IMR-90 (cell line): Measurements from ENCODE around the gene OR2V2. TPM values are rescaled to one million over a fixed set of nuclear protein-coding genes. Genes with fewer than 3 reads are reported as not detected.

Source experiments
- ATAC-seq: fragments of 200-7000 bp; cut with Tn5 transposase; 2 replicates; pipeline ENCODE4 v1.9.1; 2020; ENCODE audit warnings: low read depth, mild to moderate bottlenecking, moderate library complexity
- BruUV-seq: library from RNA; stranded (reverse); fragments of 400-500 nt; replicated peaks from 2 replicates; lab custom pipeline; 2021; lab: Mats Ljungman, UMichigan
- CTCF ChIA-PET: fragments of 300-600 bp; formaldehyde crosslinking; extraction: SDS; loops from one replicate; lab custom pipeline; 2021; ENCODE audit warnings: antibody characterized with exemption; lab: Yijun Ruan, JAX
- POLR2A ChIA-PET: fragments of 300-600 bp; sonication (Branson Sonifier 250); formaldehyde crosslinking; loops from one replicate; lab custom pipeline; 2022; ENCODE audit warnings: antibody characterized with exemption; ENCODE audit not compliant: unreplicated experiment; lab: Charles Lee
- DNase-seq: peaks from one replicate; pipeline ENCODE4 v3.0.0; 2013
- H2AFZ ChIP-seq: replicated peaks from 2 replicates; pipeline ENCODE3; 2013; ENCODE audit warnings: low read length, mild to moderate bottlenecking; ENCODE audit not compliant: poor library complexity
- H2AK5ac ChIP-seq: 2 replicates; pipeline ENCODE4 v1.6.1; 2013; ENCODE audit warnings: low read depth, low read length, inconsistent platforms
- H2AK9ac ChIP-seq: replicated peaks from 2 replicates; pipeline ENCODE3; 2013; ENCODE audit warnings: mild to moderate bottlenecking, low read depth, low read length, moderate library complexity; ENCODE audit not compliant: poor library complexity
- H2BK120ac ChIP-seq: 2 replicates; pipeline ENCODE4 v1.6.1; 2013; ENCODE audit warnings: low read depth, low read length, inconsistent platforms
- H2BK15ac ChIP-seq: 3 replicates; pipeline ENCODE4 v1.6.1; 2013; ENCODE audit warnings: low read depth, low read length, inconsistent platforms
- H2BK20ac ChIP-seq: 2 replicates; pipeline ENCODE4 v1.6.1; 2013; ENCODE audit warnings: low read depth, mild to moderate bottlenecking, inconsistent platforms, low read length, moderate library complexity
- H2BK5ac ChIP-seq: 2 replicates; pipeline ENCODE4 v1.6.1; 2013; ENCODE audit warnings: mild to moderate bottlenecking, low read depth, low read length, inconsistent platforms; ENCODE audit not compliant: poor library complexity, severe bottlenecking
- H3K14ac ChIP-seq: replicated peaks from 2 replicates; pipeline ENCODE4 v1.6.1; 2013; ENCODE audit warnings: low read depth, low read length, inconsistent platforms
- H3K18ac ChIP-seq: 2 replicates; pipeline ENCODE4 v1.6.1; 2013; ENCODE audit warnings: low read depth, low read length, control low read depth
- H3K23ac ChIP-seq: 2 replicates; pipeline ENCODE4 v1.6.1; 2013; ENCODE audit warnings: low read depth, low read length, inconsistent platforms
- H3K27ac ChIP-seq: 2 replicates; pipeline ENCODE4 v1.5.1; 2013; ENCODE audit warnings: mild to moderate bottlenecking, control low read depth, low read length; ENCODE audit not compliant: insufficient read depth
- H3K27me3 ChIP-seq: 2 replicates; pipeline ENCODE4 v1.6.1; 2013; ENCODE audit warnings: low read length; ENCODE audit not compliant: control insufficient read depth, insufficient read depth
- H3K36me3 ChIP-seq: 2 replicates; pipeline ENCODE4 v1.6.1; 2013; ENCODE audit warnings: low read length, mixed read lengths; ENCODE audit not compliant: control insufficient read depth, insufficient read depth
- H3K4ac ChIP-seq: 2 replicates; pipeline ENCODE4 v1.6.1; 2013; ENCODE audit warnings: low read depth, low read length, inconsistent platforms
- H3K4me1 ChIP-seq: 2 replicates; pipeline ENCODE4 v1.6.1; 2013; ENCODE audit warnings: low read length, mixed read lengths; ENCODE audit not compliant: control insufficient read depth, insufficient read depth
- H3K4me2 ChIP-seq: 2 replicates; pipeline ENCODE4 v1.6.1; 2013; ENCODE audit warnings: low read depth, mild to moderate bottlenecking, control low read depth, low read length, moderate library complexity
- H3K4me3 ChIP-seq: 2 replicates; pipeline ENCODE4 v1.5.1; 2013; ENCODE audit warnings: low read depth, mild to moderate bottlenecking, control low read depth, low read length, moderate library complexity; ENCODE audit not compliant: insufficient read depth
- H3K56ac ChIP-seq: 2 replicates; pipeline ENCODE4 v1.6.1; 2013; ENCODE audit warnings: low read length, inconsistent platforms; ENCODE audit not compliant: insufficient read depth; ENCODE audit errors: extremely low read depth
- H3K79me1 ChIP-seq, 2 experiments: 2 replicates each; pipeline ENCODE4 v1.6.1; 2013; ENCODE audit warnings: low read length in 2 of 2, inconsistent platforms in 1 of 2, low read depth in 1 of 2
- H3K9ac ChIP-seq: 2 replicates; pipeline ENCODE4 v1.6.1; 2013; ENCODE audit warnings: low read depth, low read length, control low read depth
- H3K9me1 ChIP-seq: 2 replicates; pipeline ENCODE4 v1.6.1; 2013; ENCODE audit warnings: low read length, inconsistent platforms; ENCODE audit not compliant: insufficient read depth
- H3K9me3 ChIP-seq: 2 replicates; pipeline ENCODE4 v1.6.1; 2013; ENCODE audit warnings: low read length; ENCODE audit not compliant: control insufficient read depth, insufficient read depth
- H4K20me1 ChIP-seq: 2 replicates; pipeline ENCODE4 v1.6.1; 2013; ENCODE audit warnings: low read length, inconsistent platforms; ENCODE audit not compliant: insufficient read depth
- H4K5ac ChIP-seq: 2 replicates; pipeline ENCODE4 v1.6.1; 2013; ENCODE audit warnings: mild to moderate bottlenecking, low read depth, low read length, control low read depth
- H4K8ac ChIP-seq, 2 experiments: 2 replicates each; pipeline ENCODE4 v1.6.1; 2013; ENCODE audit warnings: low read depth in 2 of 2, low read length in 2 of 2, control low read depth in 1 of 2, inconsistent platforms in 1 of 2
- H4K91ac ChIP-seq: 2 replicates; pipeline ENCODE4 v1.6.1; 2013; ENCODE audit warnings: low read depth, low read length, inconsistent platforms; ENCODE audit not compliant: insufficient read depth
- BHLHE40 ChIP-seq: fragments of 150-350 bp; IDR thresholded peaks from 2 replicates; pipeline ENCODE4 v1.6.1; 2016; ENCODE audit warnings: mild to moderate bottlenecking, low read depth, low read length
- CEBPB ChIP-seq: IDR thresholded peaks from 2 replicates; pipeline ENCODE4 v1.6.1; 2012; ENCODE audit warnings: low read depth, low read length, improper control_type of control experiment
- CHD1 ChIP-seq: IDR thresholded peaks from 2 replicates; pipeline ENCODE4 v1.6.1; 2012; ENCODE audit warnings: low read depth, low read length, improper control_type of control experiment
- FOS ChIP-seq: fragments of 150-350 bp; IDR thresholded peaks from 2 replicates; pipeline ENCODE4 v1.6.1; 2016; ENCODE audit warnings: low read depth, low read length
- MAFK ChIP-seq: IDR thresholded peaks from 2 replicates; pipeline ENCODE4 v1.6.1; 2012; ENCODE audit warnings: low read depth, low read length, improper control_type of control experiment
- MAZ ChIP-seq: IDR thresholded peaks from 2 replicates; pipeline ENCODE4 v1.6.1; 2012; ENCODE audit warnings: low read depth, mild to moderate bottlenecking, low read length, improper control_type of control experiment, moderate library complexity, borderline replicate concordance
- MXI1 ChIP-seq: IDR thresholded peaks from 2 replicates; pipeline ENCODE4 v1.6.1; 2012; ENCODE audit warnings: low read depth, mild to moderate bottlenecking, low read length, moderate library complexity, borderline replicate concordance
- NFE2L2 ChIP-seq: fragments of 150-350 bp; IDR thresholded peaks from 2 replicates; pipeline ENCODE4 v1.6.1; 2016; ENCODE audit warnings: low read depth, mild to moderate bottlenecking, low read length
- RAD21 ChIP-seq: IDR thresholded peaks from 2 replicates; pipeline ENCODE4 v1.6.1; 2012; ENCODE audit warnings: low read length, improper control_type of control experiment
- RCOR1 ChIP-seq: IDR thresholded peaks from 2 replicates; pipeline ENCODE4 v1.6.1; 2012; ENCODE audit warnings: mild to moderate bottlenecking, low read length, improper control_type of control experiment; ENCODE audit not compliant: insufficient replicate concordance
- SMC3 ChIP-seq: fragments of 150-350 bp; IDR thresholded peaks from 2 replicates; pipeline ENCODE4 v1.6.1; 2016; ENCODE audit warnings: low read depth, mild to moderate bottlenecking, antibody characterized with exemption, low read length, moderate library complexity
- WGBS, 2 experiments: methylation state at CpG; one replicate each; pipeline versions ENCODE4 v1.1.5 to v1.1.7; 2013; ENCODE audit warnings: missing lambda C conversion rate in 2 of 2; ENCODE audit not compliant: insufficient read length in 1 of 2; ENCODE audit errors: extremely low coverage in 2 of 2; 5-methylcytosine and 5-hydroxymethylcytosine counted together
- dilution Hi-C: fragments of 300-500 bp; cut with HindIII; formaldehyde crosslinking; loops from one replicate; pipeline ENCODE4 v1.14.3; 2018; ENCODE audit warnings: low sequenced_read_pairs; ENCODE audit not compliant: unreplicated experiment
- in situ Hi-C: fragments of 300-500 bp; cut with MboI; formaldehyde crosslinking; loops from 3 replicates; pipeline ENCODE4 v1.14.3; 2019; ENCODE audit warnings: low sequenced_read_pairs, inconsistent platforms, mixed read lengths
- intact Hi-C: fragments of 100-400 bp; cut with micrococcal nuclease; formaldehyde crosslinking; loops from 2 replicates; pipeline ENCODE4 v1.10.0; 2022
- polyA plus RNA-seq, 3 experiments: library from polyadenylated mRNA; depleted of rRNA; stranded (reverse); fragments of >200 nt; gene quantifications; 2 replicates each; pipeline ENCODE4 v1.2.3, GENCODE V29; 2012; ENCODE audit warnings: low replicate concordance in 1 of 3
- total RNA-seq: library from RNA; depleted of rRNA; stranded (reverse); fragments of >200 nt; gene quantifications from 2 replicates; pipeline ENCODE4 v1.2.3, GENCODE V29; 2012
- TF ChIP-seq, protein P1 (sequence below): conservative IDR thresholded peaks from 2 replicates; pipeline ENCODE4 v1.5.1; 2012; ENCODE audit warnings: mild to moderate bottlenecking, low read depth, low read length, improper control_type of control experiment
- TF ChIP-seq, protein P2 (sequence below): fragments of 150-350 bp; IDR thresholded peaks from 2 replicates; pipeline ENCODE4 v1.6.1; 2016; ENCODE audit warnings: low read depth, mild to moderate bottlenecking, low read length, moderate library complexity, borderline replicate concordance

Gene OR2V2
- total and polyA plus RNA-seq, 2 of the 4 experiments (the other 2 are of a cell fraction) = not detected

DNA sequence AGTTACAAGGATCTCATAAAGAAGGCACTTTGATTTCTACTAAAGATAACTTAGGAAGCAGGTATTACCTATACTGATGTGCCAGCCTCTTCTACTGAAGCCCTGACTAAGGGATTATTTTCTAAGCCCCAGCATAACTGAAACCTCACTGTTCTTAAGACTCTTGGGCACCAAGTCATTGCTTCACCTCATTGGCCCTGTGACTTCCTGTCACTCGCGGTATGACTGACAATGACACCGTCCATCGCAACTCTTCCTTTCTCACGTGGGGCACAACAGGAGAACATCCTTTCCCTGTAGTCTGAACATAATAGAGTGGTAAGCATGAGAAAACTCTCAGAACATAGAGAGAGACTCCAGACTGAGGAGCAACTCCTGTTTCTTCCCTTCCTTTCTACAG, 6.4 kb downstream of the OR2V2 start:
- Histone ChIP-seq H4K91ac (no peak overlapping the region), H3K4me2 (no peak overlapping the region), H2AK5ac (no peak overlapping the region), H3K9me3 (no peaks in the 10 kb centered on the region), H3K14ac (no peak overlapping the region), H3K18ac (no peak overlapping the region), H4K5ac (no peak overlapping the region), H3K4me1 (no peaks in the 10 kb centered on the region; the same call in 1 of the 2 replicates), H3K27me3 (peaks cover 4% of the 10 kb centered on the region), H2BK15ac (no peak overlapping the region), H3K79me1 (no peaks in the 10 kb centered on the region), H3K36me3 (no peaks in the 10 kb centered on the region), H3K27ac (no peak overlapping the region), H2BK20ac (no peak overlapping the region), H4K20me1 (no peaks in the 10 kb centered on the region), H4K8ac (no peak overlapping the region), H2AFZ (no peak overlapping the region), H3K4ac (no peak overlapping the region), H3K9me1 (no peaks in the 10 kb centered on the region), H2BK5ac (no peak overlapping the region), H3K23ac (no peak overlapping the region), H3K56ac (no peak overlapping the region), H2AK9ac (no peak overlapping the region), H3K9ac (no peak overlapping the region), H3K4me3 (no peak overlapping the region), H2BK120ac (no peak overlapping the region)
- dilution Hi-C loops (no loop called here), intact Hi-C loops (no loop called here), in situ Hi-C loops (loop anchor here (5.0 to 10.0 kb wide), 2 partner anchors 279 to 372 kb away; no protein-coding TSS in a partner anchor)
- BruUV-seq = no TSS peak
- no peak for ATAC-seq
- WGBS, 2 experiments = no CpG with 5 or more reads among the region's 5 CpGs
- POLR2A ChIA-PET = no interaction called here
- no peak for DNase-seq
- CTCF ChIA-PET = no interaction called here
- TF ChIP-seq NFE2L2 = no peak
- no peak for TF ChIP-seq CHD1
- TF ChIP-seq, protein P1, sequence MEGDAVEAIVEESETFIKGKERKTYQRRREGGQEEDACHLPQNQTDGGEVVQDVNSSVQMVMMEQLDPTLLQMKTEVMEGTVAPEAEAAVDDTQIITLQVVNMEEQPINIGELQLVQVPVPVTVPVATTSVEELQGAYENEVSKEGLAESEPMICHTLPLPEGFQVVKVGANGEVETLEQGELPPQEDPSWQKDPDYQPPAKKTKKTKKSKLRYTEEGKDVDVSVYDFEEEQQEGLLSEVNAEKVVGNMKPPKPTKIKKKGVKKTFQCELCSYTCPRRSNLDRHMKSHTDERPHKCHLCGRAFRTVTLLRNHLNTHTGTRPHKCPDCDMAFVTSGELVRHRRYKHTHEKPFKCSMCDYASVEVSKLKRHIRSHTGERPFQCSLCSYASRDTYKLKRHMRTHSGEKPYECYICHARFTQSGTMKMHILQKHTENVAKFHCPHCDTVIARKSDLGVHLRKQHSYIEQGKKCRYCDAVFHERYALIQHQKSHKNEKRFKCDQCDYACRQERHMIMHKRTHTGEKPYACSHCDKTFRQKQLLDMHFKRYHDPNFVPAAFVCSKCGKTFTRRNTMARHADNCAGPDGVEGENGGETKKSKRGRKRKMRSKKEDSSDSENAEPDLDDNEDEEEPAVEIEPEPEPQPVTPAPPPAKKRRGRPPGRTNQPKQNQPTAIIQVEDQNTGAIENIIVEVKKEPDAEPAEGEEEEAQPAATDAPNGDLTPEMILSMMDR = no peak
- TF ChIP-seq, protein P2, sequence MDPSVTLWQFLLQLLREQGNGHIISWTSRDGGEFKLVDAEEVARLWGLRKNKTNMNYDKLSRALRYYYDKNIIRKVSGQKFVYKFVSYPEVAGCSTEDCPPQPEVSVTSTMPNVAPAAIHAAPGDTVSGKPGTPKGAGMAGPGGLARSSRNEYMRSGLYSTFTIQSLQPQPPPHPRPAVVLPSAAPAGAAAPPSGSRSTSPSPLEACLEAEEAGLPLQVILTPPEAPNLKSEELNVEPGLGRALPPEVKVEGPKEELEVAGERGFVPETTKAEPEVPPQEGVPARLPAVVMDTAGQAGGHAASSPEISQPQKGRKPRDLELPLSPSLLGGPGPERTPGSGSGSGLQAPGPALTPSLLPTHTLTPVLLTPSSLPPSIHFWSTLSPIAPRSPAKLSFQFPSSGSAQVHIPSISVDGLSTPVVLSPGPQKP = no peak
- no peak for TF ChIP-seq CEBPB
- TF ChIP-seq MAFK = no peak
- no peak for TF ChIP-seq SMC3
- no peak for TF ChIP-seq FOS
- no peak for TF ChIP-seq RAD21
- TF ChIP-seq BHLHE40 = no peak
- TF ChIP-seq MAZ = no peak
- no peak for TF ChIP-seq RCOR1
- TF ChIP-seq MXI1 = no peak
